HCT116 (cell line): ENCODE results near the gene DDI2. TPM values are rescaled to one million over a fixed set of nuclear protein-coding genes. Genes with fewer than 3 reads are reported as not detected.

Experiments
- ATAC-seq: fragments of 200-7000 bp; cut with Tn5 transposase; 2 replicates; pipeline ENCODE4 v1.9.1; 2020; ENCODE audit warnings: mild to moderate bottlenecking, moderate library complexity
- BruUV-seq: library from RNA; stranded (reverse); fragments of 400-500 nt; replicated peaks from 2 replicates; lab custom pipeline; 2021; lab: Mats Ljungman, UMichigan
- CTCF ChIA-PET: fragments of 300-600 bp; sonication (Branson Sonifier 250); formaldehyde crosslinking; loops from one replicate; lab custom pipeline; 2021; ENCODE audit warnings: antibody characterized with exemption; lab: Charles Lee
- POLR2A ChIA-PET: fragments of 300-600, 350-600 bp; sonication (Branson Sonifier 250); formaldehyde crosslinking; loops from one replicate; lab custom pipeline; 2021; ENCODE audit warnings: antibody characterized with exemption; lab: Charles Lee
- RAD21 ChIA-PET, 2 experiments: fragments of 300-600 bp; sonication (Branson Sonifier 250); formaldehyde crosslinking; loops; one replicate each; lab custom pipeline; 2023; ENCODE audit warnings: low total read pairs in 2 of 2; ENCODE audit not compliant: uncharacterized antibody in 2 of 2, unreplicated experiment in 2 of 2, low non-redundant PET in 1 of 2; lab: Charles Lee
- DNase-seq: peaks from one replicate; pipeline ENCODE4 v3.0.0-alpha.2; 2010; ENCODE audit warnings: low read depth, low spot score
- H2AFZ ChIP-seq: fragments of 200-600 bp; shearing (Covaris generic), sonication (generic); 2 replicates; pipeline ENCODE4 v1.6.1; 2017; ENCODE audit warnings: low read depth, mixed run types, mixed read lengths, antibody characterized with exemption, low read length; ENCODE audit not compliant: poor library complexity, severe bottlenecking
- H3K27ac ChIP-seq: 2 replicates; pipeline ENCODE4 v1.5.1; 2012; ENCODE audit warnings: low read depth, low read length
- H3K27me3 ChIP-seq: fragments of 200-600 bp; sonication (generic); 2 replicates; pipeline ENCODE4 v1.6.1; 2016; ENCODE audit warnings: mixed run types, low read length, mixed read lengths; ENCODE audit not compliant: insufficient read depth
- H3K36me3 ChIP-seq, 2 experiments: fragments of 200-500 bp in 1 of 2; fragments of 200-600 bp in 1 of 2; sonication (Bioruptor generic) in 1 of 2; sonication (generic) in 1 of 2; 2 replicates each; pipeline versions ENCODE4 v1.5.1 to v1.6.1; 2014 to 2016; ENCODE audit warnings: low read length in 2 of 2, inconsistent platforms in 1 of 2, mixed read lengths in 1 of 2, mixed run types in 1 of 2; ENCODE audit not compliant: insufficient read depth in 2 of 2, control insufficient read depth in 1 of 2
- H3K4me1 ChIP-seq, 2 experiments: fragments of 200-600 bp in 1 of 2; sonication (generic) in 1 of 2; 2 replicates each; pipeline versions ENCODE4 v1.5.1 to v1.6.1; 2012 to 2017; ENCODE audit warnings: low read length in 2 of 2, inconsistent platforms in 1 of 2, mild to moderate bottlenecking in 1 of 2, mixed read lengths in 1 of 2, mixed run types in 1 of 2, moderate library complexity in 1 of 2; ENCODE audit not compliant: insufficient read depth in 2 of 2, control insufficient read depth in 1 of 2
- H3K4me2 ChIP-seq: fragments of 200-600 bp; sonication (generic); 2 replicates; pipeline ENCODE4 v1.6.1; 2017; ENCODE audit warnings: mixed run types, low read length, mixed read lengths
- H3K4me3 ChIP-seq, 2 experiments: fragments of 200-600 bp in 1 of 2; sonication (generic) in 1 of 2; replicated peaks in 1 of 2; 2 replicates each; pipeline ENCODE4 v1.5.1; 2011 to 2016; ENCODE audit warnings: low read length in 2 of 2, control low read depth in 1 of 2, low read depth in 1 of 2, mild to moderate bottlenecking in 1 of 2, mixed read lengths in 1 of 2, mixed run types in 1 of 2
- H3K79me2 ChIP-seq: fragments of 200-600 bp; sonication (generic); 2 replicates; pipeline ENCODE4 v1.6.1; 2017; ENCODE audit warnings: mild to moderate bottlenecking, mixed run types, low read length, moderate library complexity, mixed read lengths; ENCODE audit not compliant: insufficient read depth
- H3K9ac ChIP-seq: fragments of 200-600 bp; sonication (generic); 2 replicates; pipeline ENCODE4 v1.6.1; 2016; ENCODE audit warnings: low read length, mixed read lengths
- H3K9me2 ChIP-seq: fragments of 200-600 bp; sonication (generic), shearing (Covaris generic); 2 replicates; pipeline ENCODE4 v1.6.1; 2017; ENCODE audit warnings: mixed run types, mild to moderate bottlenecking, moderate library complexity; ENCODE audit not compliant: insufficient read depth
- H3K9me3 ChIP-seq, 2 experiments: fragments of 200-500 bp in 1 of 2; fragments of 200-600 bp in 1 of 2; sonication (Bioruptor generic) in 1 of 2; sonication (generic) in 1 of 2; 2 replicates each; pipeline ENCODE4 v1.6.1; 2014 to 2017; ENCODE audit warnings: low read length in 2 of 2, mixed read lengths in 2 of 2, inconsistent platforms in 1 of 2, low read depth in 1 of 2, mild to moderate bottlenecking in 1 of 2, mixed run types in 1 of 2, moderate library complexity in 1 of 2; ENCODE audit not compliant: control insufficient read depth in 1 of 2, insufficient read depth in 1 of 2
- H4K20me1 ChIP-seq: fragments of 200-600 bp; sonication (generic), shearing (Covaris generic); 2 replicates; pipeline ENCODE4 v1.6.1; 2017; ENCODE audit warnings: mixed run types, mild to moderate bottlenecking, moderate library complexity; ENCODE audit not compliant: insufficient read depth
- CBX3 ChIP-seq: IDR thresholded peaks from 2 replicates; pipeline ENCODE4 v1.6.1; 2012; ENCODE audit warnings: low read depth
- FOSL1 ChIP-seq: IDR thresholded peaks from 2 replicates; pipeline ENCODE4 v1.6.1; 2012; ENCODE audit warnings: low read depth
- POLR2AphosphoS5 ChIP-seq: IDR thresholded peaks from 2 replicates; pipeline ENCODE4 v1.6.1; 2011; ENCODE audit warnings: mild to moderate bottlenecking, low read depth, low read length, moderate library complexity
- RAD21 ChIP-seq: IDR thresholded peaks from 2 replicates; pipeline ENCODE4 v1.6.1; 2012; ENCODE audit warnings: low read depth, mild to moderate bottlenecking
- REST ChIP-seq: IDR thresholded peaks from 2 replicates; pipeline ENCODE4 v1.6.1; 2012; ENCODE audit warnings: low read depth
- SIN3A ChIP-seq: IDR thresholded peaks from 2 replicates; pipeline ENCODE4 v1.6.1; 2012; ENCODE audit warnings: low read depth
- ZNF274 ChIP-seq: fragments of 200-500 bp; sonication (Bioruptor generic); IDR thresholded peaks from 2 replicates; pipeline ENCODE4 v1.6.1; 2014; ENCODE audit warnings: mild to moderate bottlenecking, low read depth, low read length, inconsistent platforms
- intact Hi-C: fragments of 100-400 bp; cut with micrococcal nuclease; formaldehyde crosslinking; loops from 2 replicates; pipeline ENCODE4 v1.10.0; 2022
- total RNA-seq: library from RNA; stranded (reverse); gene quantifications from one replicate; pipeline ENCODE4 v1.2.1, GENCODE V29; 2021; ENCODE audit not compliant: unreplicated experiment

The DDI2 gene
- total RNA-seq, 1 experiment from 2014 or later, result 26.3 TPM

GRCh38 chr1:15617173-15618076 is at the start of gene DDI2 (continued):
- TF ChIP-seq SIN3A (peak; percentile 87), REST (no peak)

- no peak overlapping the region for H2AFZ ChIP-seq
- intact Hi-C loops, result no loop called here
- ATAC-seq, result no peak
Observed at GRCh38 chr1:15568387-15569073, 48.7 kb upstream of the DDI2 start.

More at GRCh38 chr1:15568387-15569073, 48.7 kb upstream of the DDI2 start:
- no peaks in the 10 kb centered on the region for H3K4me1 ChIP-seq
- H3K27ac ChIP-seq, result no peak overlapping the region
- no TSS peak for BruUV-seq
- peaks cover 22 to 28% of the 10 kb centered on the region in 2 experiments; a peak in 3 of 4 replicates for H3K36me3 ChIP-seq
- TF ChIP-seq CBX3 (no peak), SIN3A (no peak), RAD21 (no peak), FOSL1 (no peak), POLR2AphosphoS5 (no peak), ZNF274 (no peak)
- RAD21 ChIA-PET, result no interaction called here
- H3K79me2 ChIP-seq, result no peaks in the 10 kb centered on the region
- no peak overlapping the region for H3K4me2 ChIP-seq
- no peaks in the 10 kb centered on the region for H3K9me3 ChIP-seq
- no peak overlapping the region for H3K4me3 ChIP-seq
- H3K9ac ChIP-seq, result no peak overlapping the region
- no peaks in the 10 kb centered on the region for H3K9me2 ChIP-seq
- POLR2A ChIA-PET, result no interaction called here
- H3K27me3 ChIP-seq, result no peaks in the 10 kb centered on the region
- CTCF ChIA-PET, result no interaction called here
- no peak for DNase-seq
- H4K20me1 ChIP-seq, result no peaks in the 10 kb centered on the region
